ENCODE results near the gene EGR4.

GRCh38 chr2:73264783-73265182, 28.6 kb downstream of the EGR4 start:
- TF ChIP-seq MAZ (IDR thresholded peaks at IDR 0.05; ENCODE audit: borderline replicate concordance, low read depth, low read length) (no peak), CTCF (IDR thresholded peaks at IDR 0.05) (no peak), POLR2AphosphoS2 (conservative IDR thresholded peaks at IDR 0.05; ENCODE audit: low read length) (no peak), HOXA7 (CRISPR knock-in tag; IDR thresholded peaks at IDR 0.05) (no peak), CHD4 (IDR thresholded peaks at IDR 0.05; ENCODE audit: borderline replicate concordance) (no peak)
